SU-DHL-6 (cell line): Measurements from ENCODE around the gene SOX10.

Experiments used
- CTCF ChIP-seq: fragments of 200-600 bp; sonication (generic); IDR thresholded peaks from one replicate; pipeline ENCODE4 v1.5.1; 2017; ENCODE audit warnings: antibody characterized with exemption, mild to moderate bottlenecking, low read length, moderate library complexity; ENCODE audit not compliant: insufficient read depth, poor library complexity, severe bottlenecking
- EZH2phosphoT487 ChIP-seq: fragments of 200-600 bp; sonication (generic), shearing (Covaris generic); conservative IDR thresholded peaks from 2 replicates; pipeline ENCODE4 v1.6.1; 2018; ENCODE audit warnings: mild to moderate bottlenecking, antibody characterized with exemption, low read length, moderate library complexity, mixed read lengths

- TF ChIP-seq CTCF, result no peak
- no peak for TF ChIP-seq EZH2phosphoT487
Measured at GRCh38 chr22:37951305-37951704, 33.0 kb downstream of the SOX10 start.
